ENCODE data around the gene HSD17B1.

DNA sequence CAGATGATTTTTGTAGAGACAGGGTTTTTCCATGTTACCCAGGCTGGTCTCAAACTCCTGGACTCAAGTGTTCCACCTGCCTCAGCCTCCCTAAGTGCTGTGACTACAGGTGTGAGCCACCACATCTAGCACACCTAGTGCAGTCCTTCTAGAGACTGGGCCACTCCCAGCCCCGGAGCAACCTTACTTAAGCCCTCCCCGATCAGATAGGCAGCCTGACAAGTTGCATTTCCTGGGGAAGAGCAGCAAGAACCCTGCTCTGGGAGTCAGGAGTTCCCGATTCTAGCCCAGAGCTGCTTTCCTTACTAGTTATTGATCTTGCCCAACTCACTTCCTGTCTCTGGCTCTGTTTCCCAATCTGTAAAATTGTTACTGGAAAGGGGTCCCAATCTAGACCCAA lies 23.7 kb upstream of the HSD17B1 start:
- TF ChIP-seq EZH2 (IDR thresholded peaks at IDR 0.05; ENCODE audit: insufficient read depth, poor library complexity, severe bottlenecking) (no peak), EZH2phosphoT487 (IDR thresholded peaks at IDR 0.05; ENCODE audit: insufficient read depth, low read depth) (no peak)
